A549 (cell line): ENCODE measurements around the gene CFAP46. TPM values are rescaled to one million over a fixed set of nuclear protein-coding genes. Genes with fewer than 3 reads are reported as not detected.

ENCODE experiments used
- ATAC-seq, 2 experiments: fragments of 200-7000 bp in 1 of 2; fragments of >200 bp in 1 of 2; cut with Nextera tagmentation in 1 of 2; cut with Tn5 transposase in 1 of 2; 3 replicates each; pipeline versions ENCODE4 v1.8.0 to v1.9.1; 2018 to 2020; ENCODE audit warnings: mild to moderate bottlenecking in 1 of 2, moderate library complexity in 1 of 2
- CTCF ChIA-PET: fragments of 300-600 bp; sonication (Branson Sonifier 250); formaldehyde crosslinking; extraction: SDS; loops from one replicate; lab custom pipeline; 2021; ENCODE audit warnings: antibody characterized with exemption, inconsistent platforms; lab: Yijun Ruan, JAX
- POLR2A ChIA-PET: fragments of 350-600 bp; formaldehyde crosslinking; extraction: SDS; loops from one replicate; lab custom pipeline; 2021; ENCODE audit warnings: antibody characterized with exemption, inconsistent platforms; lab: Yijun Ruan, JAX
- DNase-seq, 2 experiments: peaks; one replicate each; pipeline versions ENCODE4 v3.0.0 to v3.0.0-alpha.2; 2011 to 2016; ENCODE audit warnings: low read depth in 1 of 2, low spot score in 1 of 2
- FAIRE-seq: peaks from 2 replicates; lab custom pipeline; 2011; peaks lifted over from hg19 to GRCh38; lab: Jason Lieb, UNC
- H3K27ac ChIP-seq, 2 experiments: fragments of >200 bp; sonication (Bioruptor Twin); formaldehyde crosslinking; 3 replicates each; pipeline ENCODE4 v1.5.1; 2016 to 2017
- H3K4me1 ChIP-seq: fragments of >200 bp; sonication (Bioruptor Twin); formaldehyde crosslinking; 3 replicates; pipeline ENCODE4 v1.6.1; 2016
- H3K4me2 ChIP-seq: fragments of >200 bp; sonication (Bioruptor Twin); formaldehyde crosslinking; 3 replicates; pipeline ENCODE4 v1.6.1; 2016
- H3K4me3 ChIP-seq: fragments of >200 bp; sonication (Bioruptor Twin); formaldehyde crosslinking; 3 replicates; pipeline ENCODE4 v1.5.1; 2016
- H3K9me3 ChIP-seq: fragments of >200 bp; sonication (Bioruptor Twin); formaldehyde crosslinking; 3 replicates; pipeline ENCODE4 v1.6.1; 2016
- CBX2 ChIP-seq: fragments of 200-600 bp; sonication (generic); IDR thresholded peaks from 2 replicates; pipeline ENCODE4 v1.6.1; 2016; ENCODE audit warnings: low read depth, mild to moderate bottlenecking, borderline replicate concordance
- CEBPB ChIP-seq, 2 experiments: fragments of >200 bp in 1 of 2; sonication (Bioruptor Twin) in 1 of 2; formaldehyde crosslinking in 1 of 2; IDR thresholded peaks; 2 replicates each; pipeline ENCODE4 v1.6.1; 2012 to 2016
- CHD4 ChIP-seq: fragments of 200-600 bp; sonication (generic); IDR thresholded peaks from 2 replicates; pipeline ENCODE4 v1.6.1; 2016; ENCODE audit warnings: antibody characterized with exemption, mild to moderate bottlenecking, borderline replicate concordance
- E2F6 ChIP-seq: IDR thresholded peaks from 2 replicates; pipeline ENCODE4 v1.6.1; 2012; ENCODE audit warnings: low read depth, borderline replicate concordance
- EHMT2 ChIP-seq: fragments of 200-600 bp; sonication (generic); IDR thresholded peaks from 2 replicates; pipeline ENCODE4 v1.6.1; 2016; ENCODE audit warnings: antibody characterized with exemption, low read depth, mild to moderate bottlenecking, moderate library complexity
- ELK1 ChIP-seq: fragments of 150-350 bp; IDR thresholded peaks from 2 replicates; pipeline ENCODE4 v1.6.1; 2014; ENCODE audit warnings: low read depth, mild to moderate bottlenecking, low read length
- EP300 ChIP-seq, 2 experiments: fragments of >200 bp; sonication (Bioruptor Twin); formaldehyde crosslinking; IDR thresholded peaks; 2 replicates in 1 of 2; 3 replicates in 1 of 2; pipeline ENCODE4 v1.6.1; 2016 to 2017
- FOSB ChIP-seq: fragments of 250-450 bp; sonication (Bioruptor Pico); IDR thresholded peaks from 2 replicates; pipeline ENCODE4 v1.5.0; 2020; ENCODE audit warnings: mild to moderate bottlenecking, moderate library complexity
- HEYL ChIP-seq: fragments of 250-450 bp; sonication (Bioruptor Pico); IDR thresholded peaks from 2 replicates; pipeline ENCODE4 v1.8.0; 2021; ENCODE audit warnings: mild to moderate bottlenecking, moderate library complexity
- HMGXB4 ChIP-seq: fragments of 250-450 bp; sonication (Bioruptor Pico); IDR thresholded peaks from 2 replicates; pipeline ENCODE4 v1.5.0; 2021; ENCODE audit warnings: mild to moderate bottlenecking, moderate library complexity, borderline replicate concordance
- HOXB13 ChIP-seq: fragments of 250-450 bp; sonication (Bioruptor Pico); IDR thresholded peaks from 2 replicates; pipeline ENCODE4 v1.5.0; 2020; ENCODE audit warnings: low read depth, mild to moderate bottlenecking, moderate library complexity
- HOXB5 ChIP-seq: fragments of 250-450 bp; sonication (Bioruptor Pico); IDR thresholded peaks from 2 replicates; pipeline ENCODE4 v1.5.0; 2020; ENCODE audit warnings: mild to moderate bottlenecking, moderate library complexity
- KDM1A ChIP-seq: fragments of 200-600 bp; sonication (generic); IDR thresholded peaks from 2 replicates; pipeline ENCODE4 v1.6.1; 2016; ENCODE audit warnings: low read depth, mild to moderate bottlenecking
- MAFK ChIP-seq: fragments of 450-650 bp; IDR thresholded peaks from 2 replicates; pipeline ENCODE4 v1.6.1; 2014; ENCODE audit not compliant: partially characterized antibody
- NPAS2 ChIP-seq: fragments of 250-450 bp; sonication (Bioruptor Pico); IDR thresholded peaks from 2 replicates; pipeline ENCODE4 v1.8.0; 2022; ENCODE audit warnings: mild to moderate bottlenecking, moderate library complexity, borderline replicate concordance
- NR3C1 ChIP-seq: fragments of >200 bp; sonication (Bioruptor Twin); formaldehyde crosslinking; IDR thresholded peaks from 3 replicates; pipeline ENCODE4 v1.6.1; 2017
- PHF8 ChIP-seq: fragments of 200-600 bp; sonication (generic); IDR thresholded peaks from 2 replicates; pipeline ENCODE4 v1.6.1; 2016; ENCODE audit warnings: low read depth, mild to moderate bottlenecking, antibody characterized with exemption, moderate library complexity, borderline replicate concordance
- POLR2A ChIP-seq: IDR thresholded peaks from 2 replicates; pipeline ENCODE4 v1.6.1; 2012; ENCODE audit warnings: mild to moderate bottlenecking, low read length
- RAD21 ChIP-seq, 2 experiments: fragments of >200 bp in 1 of 2; sonication (Bioruptor Twin) in 1 of 2; formaldehyde crosslinking in 1 of 2; IDR thresholded peaks in 1 of 2; conservative IDR thresholded peaks in 1 of 2; 2 replicates in 1 of 2; 3 replicates in 1 of 2; pipeline ENCODE4 v1.6.1; 2012 to 2018; ENCODE audit warnings: inconsistent platforms in 1 of 2
- RARB ChIP-seq: fragments of 250-450 bp; sonication (Bioruptor Pico); IDR thresholded peaks from 2 replicates; pipeline ENCODE4 v1.8.0; 2021; ENCODE audit warnings: mild to moderate bottlenecking, moderate library complexity
- RCOR1 ChIP-seq: fragments of 150-350 bp; IDR thresholded peaks from 2 replicates; pipeline ENCODE4 v1.6.1; 2014; ENCODE audit warnings: antibody characterized with exemption, low read length, low read depth
- SMC3 ChIP-seq: fragments of >200 bp; sonication (Bioruptor Twin); formaldehyde crosslinking; IDR thresholded peaks from 3 replicates; pipeline ENCODE4 v1.6.1; 2018; ENCODE audit warnings: inconsistent platforms
- USF2 ChIP-seq: fragments of 450-650 bp; IDR thresholded peaks from 2 replicates; pipeline ENCODE4 v1.6.1; 2014; ENCODE audit warnings: antibody characterized with exemption
- WGBS: methylation state at CpG from one replicate; pipeline ENCODE4 v1.1.6; 2017; ENCODE audit errors: missing lambda C conversion rate; 5-methylcytosine and 5-hydroxymethylcytosine counted together
- polyA plus RNA-seq, 4 experiments: library from polyadenylated mRNA; depleted of rRNA in 3 of 4; stranded (reverse); fragments of >200 nt; fragmentation: RNase III in 1 of 4; extraction: RNeasy Plus Mini Kit Qiagen cat#74134 plus additional on column Dnase treatment in 1 of 4; gene quantifications; 2 replicates in 3 of 4; 3 replicates in 1 of 4; pipeline ENCODE4 v1.2.3, GENCODE V29; 2011 to 2017

Gene CFAP46
- polyA plus RNA-seq, 2 of the 4 experiments (the other 2 are of a cell fraction) = 0.88 to 1.8 TPM

- H3K9me3 ChIP-seq = no peaks in the 10 kb centered on the region
- CTCF ChIA-PET = interaction anchor here (0.6 to 1.6 kb wide), 5 partner anchors 9 to 204 kb away, joined by 3 to 4 read pairs (median 3); no protein-coding TSS in a partner anchor
- H3K27ac ChIP-seq = no peak overlapping the region
- POLR2A ChIA-PET = no interaction called here
- FAIRE-seq (no peak), DNase-seq (no peak), ATAC-seq (peak in 1 of 2 experiments; percentile 34; a peak in 3 of 6 replicates)
- TF ChIP-seq EHMT2 (no peak), CEBPB (IDR thresholded peaks at IDR 0.05) (no peak), RARB (CRISPR knock-in tag) (no peak), E2F6 (no peak), EP300 (IDR thresholded peaks at IDR 0.05) (no peak), POLR2A (no peak), ELK1 (no peak), KDM1A (no peak), HEYL (CRISPR knock-in tag) (no peak), USF2 (no peak), NR3C1 (no peak), RCOR1 (no peak), FOSB (no peak), CBX2 (no peak), HOXB13 (no peak), HMGXB4 (CRISPR knock-in tag) (no peak)
- H3K4me2 ChIP-seq = no peak overlapping the region
- no peak overlapping the region for H3K4me3 ChIP-seq
- H3K4me1 ChIP-seq = no peaks in the 10 kb centered on the region
- WGBS = 21% methylated on average over 28 of the region's 38 CpGs
Measured at GRCh38 chr10:132920101-132920925, 22.1 kb downstream of the CFAP46 start.

GRCh38 chr10:132919374-132920100, 22.8 kb downstream of the CFAP46 start:
- FAIRE-seq = no peak
- POLR2A ChIA-PET = no interaction called here
- 45% methylated on average over 29 of the region's 45 CpGs for WGBS
- Histone ChIP-seq H3K4me1 (no peaks in the 10 kb centered on the region), H3K9me3 (no peaks in the 10 kb centered on the region), H3K4me3 (no peak overlapping the region)
- TF ChIP-seq RAD21 (conservative IDR thresholded peaks at IDR 0.05 in 1 of 2, IDR thresholded peaks at IDR 0.05 in 1 of 2) (no peak), HMGXB4 (CRISPR knock-in tag) (no peak), PHF8 (no peak), NPAS2 (CRISPR knock-in tag) (no peak), CHD4 (no peak), MAFK (no peak), E2F6 (no peak), SMC3 (no peak), HOXB5 (CRISPR knock-in tag) (no peak)
- TF ChIP-seq, all 56 proteins: peak for 0
- Histone ChIP-seq H3K27ac (no peak overlapping the region), H3K4me2 (no peak overlapping the region)
- CTCF ChIA-PET = interaction anchor here (1.2 to 1.6 kb wide), 3 partner anchors 15 to 205 kb away, joined by 3 to 4 read pairs (median 4); no protein-coding TSS in a partner anchor
- no peak for DNase-seq
- no peak for ATAC-seq
